GM20431 (cell line): ENCODE measurements around the gene METTL9.

Source experiments
- in situ Hi-C: fragments of 300-500 bp; cut with MseI, MboI; formaldehyde crosslinking; loops from one replicate; pipeline ENCODE4 v1.15.0; 2020; ENCODE audit warnings: low sequenced_read_pairs; ENCODE audit not compliant: unreplicated experiment

Gene METTL9

DNA sequence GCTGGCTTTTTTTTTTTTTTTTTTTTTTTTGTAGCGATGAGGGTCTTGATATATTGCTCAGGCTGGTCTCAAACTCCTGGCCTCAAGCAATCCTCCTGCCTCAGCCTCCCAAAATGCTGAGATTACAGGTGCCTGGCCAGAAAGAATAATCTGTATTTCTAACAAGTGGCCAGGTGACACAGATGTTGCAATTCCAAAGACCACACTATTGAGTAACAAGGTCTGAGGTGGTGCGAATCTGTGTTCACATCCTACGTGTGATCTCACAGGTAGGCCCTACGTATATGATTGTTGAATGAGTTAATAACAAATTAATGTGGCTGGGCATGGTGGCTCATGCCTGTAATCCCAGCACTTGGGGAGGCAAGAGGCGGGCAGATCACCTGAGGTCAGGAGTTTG lies 97.7 kb downstream of the METTL9 start:
- in situ Hi-C loops, result no loop called here

DNA sequence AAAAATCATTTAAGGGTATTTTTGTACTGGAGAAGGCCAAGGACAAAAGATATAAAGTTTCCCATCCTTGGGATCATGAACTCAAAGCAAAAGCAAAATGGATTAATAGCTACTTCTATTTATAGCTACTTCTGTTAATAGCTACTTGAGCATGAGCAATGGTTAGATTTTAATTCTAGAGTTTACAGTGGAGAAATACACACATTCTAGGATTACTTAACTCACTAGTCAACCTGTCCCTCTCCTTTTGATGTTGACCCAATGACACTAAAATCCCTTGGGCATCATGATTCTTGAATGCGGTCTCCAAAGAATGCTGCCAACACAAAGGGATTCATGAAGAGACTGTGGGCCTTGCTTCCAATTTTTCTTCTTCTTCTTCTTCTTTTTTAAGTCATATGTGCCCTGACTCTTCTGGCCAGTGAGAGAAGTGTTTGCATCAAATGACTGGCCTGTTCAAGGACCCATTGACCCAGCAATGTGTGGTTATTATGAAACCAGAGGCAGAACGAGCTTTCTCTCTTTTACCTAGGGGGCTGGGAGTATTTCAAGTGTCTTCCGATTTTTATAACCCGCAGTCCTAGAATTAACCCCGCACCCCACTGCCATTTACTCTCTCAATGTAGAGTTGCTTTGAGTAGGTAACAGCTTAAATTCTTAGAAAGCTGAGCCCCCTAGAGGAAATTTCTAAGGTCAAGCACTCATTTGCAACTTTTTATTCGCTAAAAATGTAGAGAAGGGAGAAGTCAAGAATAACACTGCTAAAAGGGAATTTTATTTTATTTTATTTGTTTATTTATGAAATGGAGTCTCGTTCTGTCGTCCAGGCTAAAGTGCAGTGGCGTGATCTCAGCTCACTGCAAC lies 99.0 kb downstream of the METTL9 start:
- in situ Hi-C loops, result no loop called here

DNA sequence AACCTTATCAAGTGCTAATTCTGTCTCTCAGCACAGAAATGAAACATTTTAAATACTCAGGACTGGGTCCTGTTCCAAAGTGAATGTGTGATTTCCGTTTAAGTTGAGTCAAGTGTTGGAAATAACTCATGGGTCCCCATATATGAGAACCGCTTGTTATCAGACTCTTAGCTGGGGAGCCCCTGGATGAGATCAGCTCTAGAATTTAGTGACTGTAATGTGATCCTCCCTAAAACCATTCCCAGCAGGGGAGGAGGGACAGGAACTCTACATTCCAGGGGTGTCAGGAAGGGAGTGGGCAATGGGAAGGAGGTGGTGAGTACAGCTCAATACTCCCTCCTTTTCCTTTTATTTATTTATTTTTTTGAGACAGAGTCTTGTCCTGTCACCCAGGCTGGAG lies 101.9 kb downstream of the METTL9 start:
- in situ Hi-C loops, result loop anchor here (25.0 kb wide), 1 partner anchor 114 kb away; the partner anchor contains the start of gene METTL9

GRCh38 chr16:21702276-21702675 lies 102.9 kb downstream of the METTL9 start:
- in situ Hi-C loops, result loop anchor here (25.0 kb wide), 1 partner anchor 115 kb away; the partner anchor contains the start of gene METTL9

DNA sequence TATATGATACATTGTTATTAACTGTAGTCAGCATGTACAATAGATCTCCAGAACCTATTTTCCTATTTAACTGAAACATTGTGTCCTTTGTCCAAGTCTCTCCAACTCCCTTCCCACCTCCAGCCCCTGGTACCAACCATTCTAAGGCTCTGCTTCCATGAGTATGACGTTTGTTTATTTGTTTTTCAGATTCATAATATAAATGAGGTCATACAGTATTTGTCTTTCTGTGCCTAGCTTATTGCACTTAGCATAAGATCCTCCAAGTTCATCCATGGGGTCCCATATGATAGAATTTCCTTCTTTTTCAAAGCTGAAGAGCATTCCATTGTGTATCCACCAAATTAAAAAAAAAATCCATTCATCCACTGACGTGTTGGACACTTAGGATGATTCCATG lies 103.8 kb downstream of the METTL9 start:
- in situ Hi-C loops, result loop anchor here (25.0 kb wide), 1 partner anchor 116 kb away; the partner anchor contains the start of gene METTL9

DNA sequence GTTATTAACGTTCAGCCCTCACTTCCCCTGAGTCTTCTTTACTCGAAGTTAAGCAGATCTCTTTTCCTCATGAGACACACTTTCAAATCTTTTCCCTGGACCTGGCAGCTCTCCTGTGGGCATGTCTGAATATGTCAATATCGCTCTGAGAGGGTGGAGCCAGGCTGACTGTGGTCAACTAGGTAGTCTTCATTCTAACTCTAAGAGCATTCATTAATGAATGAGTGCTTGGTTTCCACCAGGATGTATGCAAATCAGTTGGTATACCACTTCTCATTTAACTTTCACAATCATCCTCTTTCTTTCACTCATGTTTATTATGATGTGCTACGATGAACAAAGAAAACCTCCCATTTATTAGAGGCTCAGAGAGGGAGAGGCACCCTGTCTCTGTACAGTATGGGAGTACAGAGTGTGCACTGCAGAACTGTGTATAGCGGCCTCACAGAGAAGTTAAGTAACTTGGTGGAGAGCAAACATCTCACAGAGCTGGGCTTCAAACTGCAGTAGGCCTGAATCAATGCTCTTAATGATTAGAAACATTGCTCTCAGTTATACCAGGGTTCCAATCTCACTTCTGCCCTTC lies 104.3 kb downstream of the METTL9 start:
- in situ Hi-C loops, result loop anchor here (25.0 kb wide), 1 partner anchor 116 kb away; the partner anchor contains the start of gene METTL9

GRCh38 chr16:21704266-21704665 lies 104.9 kb downstream of the METTL9 start:
- in situ Hi-C loops, result loop anchor here (25.0 kb wide), 1 partner anchor 117 kb away; the partner anchor contains the start of gene METTL9

DNA sequence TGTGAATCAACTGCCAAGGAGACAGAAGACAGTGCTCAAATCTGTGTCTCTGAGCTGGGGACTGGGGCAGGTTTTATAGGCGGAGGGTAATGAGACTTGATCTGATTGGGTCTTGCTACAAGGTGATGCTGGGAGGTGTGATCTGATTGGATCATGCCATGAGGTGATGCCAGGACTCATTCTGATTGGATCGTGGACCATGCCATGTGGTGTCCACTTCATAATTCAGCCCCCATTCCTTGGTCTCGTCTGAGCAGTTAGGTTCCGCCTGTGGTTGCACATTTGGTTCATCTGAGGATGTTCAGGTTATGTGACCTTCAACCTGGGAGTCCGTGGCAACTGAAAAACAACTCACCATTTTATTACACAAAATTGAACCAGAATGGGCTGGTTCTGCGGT lies 105.4 kb downstream of the METTL9 start:
- in situ Hi-C loops, result loop anchor here (25.0 kb wide), 1 partner anchor 117 kb away; the partner anchor contains the start of gene METTL9
